H9 (cell line): ENCODE data around the gene LRRFIP1. TPM values are rescaled to one million over a fixed set of nuclear protein-coding genes. Genes with fewer than 3 reads are reported as not detected.

Experiments
- DNase-seq: peaks from one replicate; pipeline ENCODE4 v3.0.0-alpha.2; 2017
- H2AFZ ChIP-seq: one replicate; pipeline ENCODE4 v1.6.1; 2013; ENCODE audit warnings: mild to moderate bottlenecking, low read length, control low read depth, moderate library complexity
- H2AK5ac ChIP-seq: 2 replicates; pipeline ENCODE4 v1.6.1; 2013; ENCODE audit warnings: low read length, control low read depth, mixed read lengths; ENCODE audit not compliant: insufficient read length
- H2BK120ac ChIP-seq: one replicate; pipeline ENCODE4 v1.6.1; 2013; ENCODE audit warnings: low read depth, mild to moderate bottlenecking, low read length, control low read depth, inconsistent platforms; ENCODE audit not compliant: poor library complexity, severe bottlenecking
- H2BK12ac ChIP-seq: 2 replicates; pipeline ENCODE4 v1.6.1; 2013; ENCODE audit warnings: low read length, control low read depth, mixed read lengths, low read depth; ENCODE audit not compliant: insufficient read length
- H2BK15ac ChIP-seq: 2 replicates; pipeline ENCODE4 v1.6.1; 2013; ENCODE audit warnings: low read depth, low read length, control low read depth
- H2BK20ac ChIP-seq: one replicate; pipeline ENCODE4 v1.6.1; 2013; ENCODE audit warnings: low read depth, mild to moderate bottlenecking, low read length, control low read depth, inconsistent platforms; ENCODE audit not compliant: poor library complexity, severe bottlenecking
- H2BK5ac ChIP-seq: 2 replicates; pipeline ENCODE4 v1.6.1; 2013; ENCODE audit warnings: low read length, control low read depth, mixed read lengths; ENCODE audit not compliant: insufficient read length
- H3K14ac ChIP-seq: 2 replicates; pipeline ENCODE4 v1.6.1; 2013; ENCODE audit warnings: low read length, control low read depth; ENCODE audit not compliant: insufficient read depth
- H3K18ac ChIP-seq: 2 replicates; pipeline ENCODE4 v1.6.1; 2013; ENCODE audit warnings: low read depth, mild to moderate bottlenecking, mixed read lengths, low read length, control low read depth; ENCODE audit not compliant: insufficient read length
- H3K23ac ChIP-seq: 2 replicates; pipeline ENCODE4 v1.6.1; 2013; ENCODE audit warnings: low read length, control low read depth, mixed read lengths, low read depth; ENCODE audit not compliant: insufficient read length
- H3K23me2 ChIP-seq: 2 replicates; pipeline ENCODE4 v1.6.1; 2013; ENCODE audit warnings: low read depth, mild to moderate bottlenecking, mixed read lengths, low read length, control low read depth; ENCODE audit not compliant: insufficient read length, poor library complexity, severe bottlenecking
- H3K27ac ChIP-seq: 2 replicates; pipeline ENCODE4 v1.5.1; 2013; ENCODE audit warnings: low read length, control low read depth, mixed read lengths, low read depth; ENCODE audit not compliant: insufficient read length
- H3K27me3 ChIP-seq: 2 replicates; pipeline ENCODE4 v1.6.1; 2013; ENCODE audit warnings: low read length, control low read depth, inconsistent platforms; ENCODE audit not compliant: insufficient read depth
- H3K4ac ChIP-seq: 2 replicates; pipeline ENCODE4 v1.6.1; 2013; ENCODE audit warnings: low read depth, mild to moderate bottlenecking, control low read depth, inconsistent platforms, low read length, moderate library complexity
- H3K4me1 ChIP-seq: 2 replicates; pipeline ENCODE4 v1.6.1; 2013; ENCODE audit warnings: low read length, control low read depth, inconsistent platforms; ENCODE audit not compliant: insufficient read depth
- H3K4me2 ChIP-seq: 2 replicates; pipeline ENCODE4 v1.6.1; 2013; ENCODE audit warnings: low read length, control low read depth, mixed read lengths; ENCODE audit not compliant: insufficient read length, insufficient read depth
- H3K56ac ChIP-seq: 2 replicates; pipeline ENCODE4 v1.6.1; 2013; ENCODE audit warnings: low read depth, mild to moderate bottlenecking, mixed read lengths, low read length, control low read depth; ENCODE audit not compliant: insufficient read length
- H3K79me1 ChIP-seq: 2 replicates; pipeline ENCODE4 v1.6.1; 2013; ENCODE audit warnings: low read depth, mild to moderate bottlenecking, moderate library complexity, low read length, control low read depth, inconsistent platforms; ENCODE audit not compliant: insufficient read depth, poor library complexity, severe bottlenecking
- H3K79me2 ChIP-seq: 2 replicates; pipeline ENCODE4 v1.6.1; 2013; ENCODE audit warnings: low read length, control low read depth, inconsistent platforms; ENCODE audit not compliant: insufficient read depth
- H3K9ac ChIP-seq: 2 replicates; pipeline ENCODE4 v1.6.1; 2013; ENCODE audit warnings: low read length, control low read depth, mixed read lengths; ENCODE audit not compliant: insufficient read length; ENCODE audit errors: extremely low read depth
- H3K9me3 ChIP-seq: one replicate; pipeline ENCODE4 v1.6.1; 2013; ENCODE audit warnings: low read depth, low read length, inconsistent platforms; ENCODE audit not compliant: control insufficient read depth
- H3T11ph ChIP-seq: one replicate; pipeline ENCODE4 v1.6.1; 2013; ENCODE audit warnings: mild to moderate bottlenecking, low read length, control low read depth, inconsistent platforms
- H4K20me1 ChIP-seq: one replicate; pipeline ENCODE4 v1.6.1; 2013; ENCODE audit not compliant: control insufficient read depth, insufficient read length, insufficient read depth
- H4K5ac ChIP-seq: 2 replicates; pipeline ENCODE4 v1.6.1; 2013; ENCODE audit warnings: low read depth, mild to moderate bottlenecking, mixed read lengths, low read length, control low read depth; ENCODE audit not compliant: insufficient read length
- H4K8ac ChIP-seq: replicated peaks from 2 replicates; pipeline ENCODE4 v1.6.1; 2013; ENCODE audit warnings: low read length, control low read depth, mixed read lengths, low read depth; ENCODE audit not compliant: insufficient read length
- H4K91ac ChIP-seq: 2 replicates; pipeline ENCODE4 v1.6.1; 2013; ENCODE audit warnings: low read depth, mild to moderate bottlenecking, moderate library complexity, mixed read lengths, low read length, control low read depth; ENCODE audit not compliant: insufficient read length
- H3K27ac Mint-ChIP-seq, 3 experiments: 2 replicates in 2 of 3; 3 replicates in 1 of 3; pipeline ENCODE4 v1.8.0; 2020 to 2021; ENCODE audit warnings: mixed read lengths in 3 of 3, mild to moderate bottlenecking in 1 of 3, moderate library complexity in 1 of 3
- H3K27me3 Mint-ChIP-seq: 2 replicates; pipeline ENCODE4 v1.8.0; 2021; ENCODE audit warnings: low read depth, mild to moderate bottlenecking, moderate library complexity, mixed read lengths
- H3K36me3 Mint-ChIP-seq, 3 experiments: 2 replicates in 2 of 3; 3 replicates in 1 of 3; pipeline ENCODE4 v1.8.0; 2020 to 2021; ENCODE audit warnings: low read depth in 3 of 3, mixed read lengths in 3 of 3; ENCODE audit not compliant: insufficient read depth in 1 of 3
- H3K4me1 Mint-ChIP-seq, 2 experiments: 2 replicates each; pipeline ENCODE4 v1.8.0; 2020; ENCODE audit warnings: mixed read lengths in 2 of 2
- H3K4me3 Mint-ChIP-seq, 2 experiments: 2 replicates in 1 of 2; 3 replicates in 1 of 2; pipeline ENCODE4 v1.8.0; 2020 to 2021; ENCODE audit warnings: mild to moderate bottlenecking in 2 of 2, mixed read lengths in 2 of 2, moderate library complexity in 1 of 2
- H3K9me3 Mint-ChIP-seq, 2 experiments: 2 replicates in 1 of 2; 3 replicates in 1 of 2; pipeline ENCODE4 v1.8.0; 2020; ENCODE audit warnings: mild to moderate bottlenecking in 2 of 2, mixed read lengths in 2 of 2, moderate library complexity in 1 of 2
- WGBS: extraction: QIAGEN DNeasy Blood & Tissue Kit; methylation state at CpG from one replicate; pipeline ENCODE4 v1.1.7; 2013; ENCODE audit warnings: missing lambda C conversion rate, low lambda C conversion rate, mixed read lengths; ENCODE audit not compliant: insufficient read length; ENCODE audit errors: extremely low coverage; 5-methylcytosine and 5-hydroxymethylcytosine counted together
- total RNA-seq: library from RNA; stranded (reverse); gene quantifications from 2 replicates; pipeline ENCODE4 v1.2.1, GENCODE V29; 2021
- TF ChIP-seq, protein P1 (sequence below): fragments of 200-600 bp; sonication (generic); conservative IDR thresholded peaks from 3 replicates; pipeline ENCODE4 v1.8.0; 2021; ENCODE audit warnings: antibody characterized with exemption, mild to moderate bottlenecking

The LRRFIP1 gene
- total RNA-seq, 1 experiment from 2014 or later, result 38.5 TPM

DNA sequence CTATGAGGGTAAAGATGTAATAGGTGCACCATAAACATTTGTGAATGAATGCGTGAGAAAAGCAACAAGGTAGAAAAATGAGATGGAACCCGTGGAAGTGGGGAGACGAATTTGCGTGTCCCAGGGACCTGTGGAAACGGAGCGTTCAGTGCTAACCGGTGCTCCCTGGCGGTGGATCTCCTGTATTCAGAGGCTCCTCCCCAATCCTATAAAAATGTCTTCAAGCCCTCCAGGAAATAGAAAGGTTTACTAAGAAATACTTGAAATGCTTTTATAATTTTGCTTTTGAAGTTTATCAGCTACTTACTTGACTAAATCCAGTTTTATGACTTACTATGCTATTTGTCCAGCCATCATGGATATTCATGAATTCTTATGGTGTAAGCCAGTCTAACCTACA is 108.4 kb downstream of the LRRFIP1 start:
- peaks cover 43 to 44% of the 10 kb centered on the region in 2 experiments for H3K4me1 Mint-ChIP-seq

More for the DNA sequence above, 108.4 kb downstream of the LRRFIP1 start:
- Histone ChIP-seq H3K14ac (no peak overlapping the region), H2BK15ac (no peak overlapping the region), H3K79me2 (no peaks in the 10 kb centered on the region), H2AK5ac (no peak overlapping the region), H2BK12ac (no peak overlapping the region), H3K56ac (no peak overlapping the region), H3K9ac (no peak overlapping the region), H2BK20ac (no peak overlapping the region), H3K18ac (no peak overlapping the region), H3K23ac (no peak overlapping the region), H4K91ac (no peak overlapping the region), H4K8ac (no peak overlapping the region), H3K4me2 (no peak overlapping the region), H3K27ac (no peak overlapping the region), H3K4me1 (peaks cover 17% of the 10 kb centered on the region; the same call in 1 of the 2 replicates), H3K9me3 (no peaks in the 10 kb centered on the region), H4K20me1 (no peaks in the 10 kb centered on the region), H2BK120ac (no peak overlapping the region), H2AFZ (no peak overlapping the region), H3K79me1 (no peaks in the 10 kb centered on the region), H3K4ac (no peak overlapping the region), H2BK5ac (no peak overlapping the region), H3K23me2 (no peaks in the 10 kb centered on the region), H4K5ac (no peak overlapping the region), H3T11ph (no peak overlapping the region), H3K27me3 (no peaks in the 10 kb centered on the region)
- H3K4me3 Mint-ChIP-seq, result no peak overlapping the region
- DNase-seq, result no peak
- 0 out of 7 replicates have a peak overlapping the region, but pooled peaks of 1 of the 3 experiments have one; percentile 18 for H3K27ac Mint-ChIP-seq
- H3K9me3 Mint-ChIP-seq, result no peaks in the 10 kb centered on the region
- no peaks in the 10 kb centered on the region for H3K27me3 Mint-ChIP-seq
- TF ChIP-seq, protein P1, sequence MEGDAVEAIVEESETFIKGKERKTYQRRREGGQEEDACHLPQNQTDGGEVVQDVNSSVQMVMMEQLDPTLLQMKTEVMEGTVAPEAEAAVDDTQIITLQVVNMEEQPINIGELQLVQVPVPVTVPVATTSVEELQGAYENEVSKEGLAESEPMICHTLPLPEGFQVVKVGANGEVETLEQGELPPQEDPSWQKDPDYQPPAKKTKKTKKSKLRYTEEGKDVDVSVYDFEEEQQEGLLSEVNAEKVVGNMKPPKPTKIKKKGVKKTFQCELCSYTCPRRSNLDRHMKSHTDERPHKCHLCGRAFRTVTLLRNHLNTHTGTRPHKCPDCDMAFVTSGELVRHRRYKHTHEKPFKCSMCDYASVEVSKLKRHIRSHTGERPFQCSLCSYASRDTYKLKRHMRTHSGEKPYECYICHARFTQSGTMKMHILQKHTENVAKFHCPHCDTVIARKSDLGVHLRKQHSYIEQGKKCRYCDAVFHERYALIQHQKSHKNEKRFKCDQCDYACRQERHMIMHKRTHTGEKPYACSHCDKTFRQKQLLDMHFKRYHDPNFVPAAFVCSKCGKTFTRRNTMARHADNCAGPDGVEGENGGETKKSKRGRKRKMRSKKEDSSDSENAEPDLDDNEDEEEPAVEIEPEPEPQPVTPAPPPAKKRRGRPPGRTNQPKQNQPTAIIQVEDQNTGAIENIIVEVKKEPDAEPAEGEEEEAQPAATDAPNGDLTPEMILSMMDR, result peak; percentile 29; the same call in 2 of the 3 replicates
- no CpG with 5 or more reads among the region's 8 CpGs for WGBS
- H3K36me3 Mint-ChIP-seq, result peaks cover 0 to 6% (median 3%) of the 10 kb centered on the region in 3 experiments; a peak in 2 of 7 replicates
